ENCODE data around the gene SCFD1.
"Not testable (repeated sequence)": the region's sequence is repeated elsewhere in the genome, so short reads cannot be mapped to it uniquely, and the experiment has no call there.

The SCFD1 gene

GRCh38 chr14:30678926-30679431 lies 56.9 kb downstream of the SCFD1 start:
- DNase-seq (ENCODE audit: low read depth): no peak

GRCh38 chr14:30680036-30680435 lies 57.9 kb downstream of the SCFD1 start:
- DNase-seq (ENCODE audit: low read depth): no peak

GRCh38 chr14:30680776-30681175 lies 58.7 kb downstream of the SCFD1 start:
- not testable (repeated sequence) for DNase-seq (ENCODE audit: low read depth)

- DNase-seq (ENCODE audit: low read depth): no peak
Observed at GRCh38 chr14:30681752-30682355, 59.7 kb downstream of the SCFD1 start.

- not testable (repeated sequence) for DNase-seq (ENCODE audit: low read depth)
Observed at GRCh38 chr14:30690487-30691355, 68.6 kb downstream of the SCFD1 start.

- no peak for DNase-seq (ENCODE audit: low read depth)
Observed at GRCh38 chr14:30691751-30692398, 69.8 kb downstream of the SCFD1 start.

- no peak for DNase-seq (ENCODE audit: low read depth)
Observed at GRCh38 chr14:30692669-30693068, 70.5 kb downstream of the SCFD1 start.

- DNase-seq (ENCODE audit: low read depth): no peak
Observed at GRCh38 chr14:30698463-30698862, 76.3 kb downstream of the SCFD1 start.

GRCh38 chr14:30706704-30707103 lies 84.6 kb downstream of the SCFD1 start:
- DNase-seq (ENCODE audit: low read depth): no peak

GRCh38 chr14:30708157-30708556 lies 86.0 kb downstream of the SCFD1 start:
- no peak for DNase-seq (ENCODE audit: low read depth)

GRCh38 chr14:30709201-30709600 lies 87.1 kb downstream of the SCFD1 start:
- no peak for DNase-seq (ENCODE audit: low read depth)

GRCh38 chr14:30710876-30711275 lies 88.8 kb downstream of the SCFD1 start:
- no peak for DNase-seq (ENCODE audit: low read depth)

GRCh38 chr14:30719137-30719536 lies 97.0 kb downstream of the SCFD1 start:
- DNase-seq (ENCODE audit: low read depth): no peak

GRCh38 chr14:30725763-30726162 lies 103.6 kb downstream of the SCFD1 start:
- DNase-seq (ENCODE audit: low read depth): no peak

GRCh38 chr14:30728471-30728870 lies 106.4 kb downstream of the SCFD1 start:
- DNase-seq (ENCODE audit: low read depth): no peak

- DNase-seq (ENCODE audit: low read depth): no peak
Observed at GRCh38 chr14:30737916-30738315, 115.8 kb downstream of the SCFD1 start.

GRCh38 chr14:30738978-30739377 lies 116.9 kb downstream of the SCFD1 start:
- DNase-seq (ENCODE audit: low read depth): no peak

- no peak for DNase-seq (ENCODE audit: low read depth)
Observed at GRCh38 chr14:30748343-30748742, 126.2 kb downstream of the SCFD1 start.

GRCh38 chr14:30751646-30752416 lies 129.7 kb downstream of the SCFD1 start:
- no peak for DNase-seq (ENCODE audit: low read depth)

- DNase-seq (ENCODE audit: low read depth): no peak
Observed at GRCh38 chr14:30753452-30753851, 131.3 kb downstream of the SCFD1 start.

GRCh38 chr14:30754778-30755177 lies 132.7 kb downstream of the SCFD1 start:
- no peak for DNase-seq (ENCODE audit: low read depth)

GRCh38 chr14:30756594-30756993 lies 134.5 kb downstream of the SCFD1 start:
- no peak for DNase-seq (ENCODE audit: low read depth)

All from activated T-helper 9 cell treated with anti-CD3 and anti-CD28 coated beads, Interleukin-2, amount 50 U/mL, for 16 hours (primary cell).